ENCODE data around the gene SMCO4.
"Not testable (repeated sequence)": the region's sequence is repeated elsewhere in the genome, so short reads cannot be mapped to it uniquely, and the experiment has no call there.

The SMCO4 gene, protein sequence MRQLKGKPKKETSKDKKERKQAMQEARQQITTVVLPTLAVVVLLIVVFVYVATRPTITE

DNA sequence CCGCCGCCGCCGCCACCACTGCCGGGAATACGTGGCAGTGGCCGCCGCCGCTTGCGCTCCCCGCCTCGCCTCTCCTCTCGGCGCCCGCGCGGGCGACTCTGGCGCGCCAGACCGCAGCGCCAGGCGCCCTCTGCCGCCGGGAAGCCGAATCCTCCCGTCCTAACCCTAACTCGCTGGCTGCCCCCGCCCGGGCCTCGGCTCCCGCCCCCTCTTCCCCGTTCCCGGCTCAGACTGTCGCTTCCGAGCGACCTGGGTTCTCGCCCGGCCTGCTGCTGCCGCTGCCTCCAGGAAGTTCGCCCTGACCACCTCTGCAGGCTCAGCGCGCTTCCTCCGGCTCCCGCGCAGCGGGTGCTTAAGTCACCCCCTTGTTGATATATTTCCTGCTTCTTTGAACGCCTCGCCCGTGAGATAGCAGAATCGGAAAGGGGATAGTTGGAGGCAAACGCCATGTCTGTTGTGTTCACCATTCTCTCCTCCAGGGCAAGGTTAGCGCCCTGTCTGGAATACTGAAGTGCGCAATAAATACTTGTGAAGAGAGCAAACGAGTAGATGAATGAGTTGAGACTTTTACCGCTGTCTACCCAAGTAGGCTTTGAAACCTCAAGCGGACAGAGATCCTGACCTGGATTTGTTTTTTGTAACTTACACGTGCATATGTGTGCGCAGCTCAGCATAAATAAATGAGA lies at the start of gene SMCO4:
Gene SMCO4, minus strand, starts transcription at position 100 of the 686 bp plus-strand sequence. CDS start 64,202 bp downstream, outside the sequence.
- peak; percentile 82 for DNase-seq (ENCODE audit: low spot score)

DNA sequence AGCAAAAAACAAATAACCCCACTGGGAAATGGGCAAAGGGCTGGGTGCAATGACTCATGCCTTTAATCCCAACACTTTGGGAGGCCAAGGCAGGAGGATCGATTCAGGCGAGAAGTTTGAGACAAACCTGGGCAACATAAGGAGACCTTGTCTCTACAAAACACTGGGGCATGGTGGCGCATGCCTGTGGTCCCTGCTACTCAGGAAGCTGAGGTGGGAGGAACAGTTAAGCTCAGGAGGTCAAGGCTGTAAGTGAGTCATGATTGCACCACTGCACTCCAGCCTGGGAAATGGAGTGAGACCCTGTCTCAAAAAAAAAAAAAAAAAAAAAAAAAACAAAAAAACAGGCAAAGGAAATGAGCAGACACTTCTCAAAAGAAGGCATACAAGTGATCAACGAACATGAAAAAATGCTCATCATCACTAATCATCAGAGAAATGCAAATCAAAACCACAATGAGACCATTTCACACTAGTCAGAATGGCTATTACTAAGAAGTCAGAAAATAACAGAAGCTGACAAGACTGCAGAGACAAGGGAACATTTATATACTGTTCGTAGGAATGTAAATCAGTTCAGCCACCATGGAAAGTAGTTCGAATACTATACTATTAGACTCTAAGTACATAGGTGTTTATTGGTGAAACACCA lies 48.2 kb upstream of the SMCO4 start:
- no peak for DNase-seq (ENCODE audit: low spot score)

DNA sequence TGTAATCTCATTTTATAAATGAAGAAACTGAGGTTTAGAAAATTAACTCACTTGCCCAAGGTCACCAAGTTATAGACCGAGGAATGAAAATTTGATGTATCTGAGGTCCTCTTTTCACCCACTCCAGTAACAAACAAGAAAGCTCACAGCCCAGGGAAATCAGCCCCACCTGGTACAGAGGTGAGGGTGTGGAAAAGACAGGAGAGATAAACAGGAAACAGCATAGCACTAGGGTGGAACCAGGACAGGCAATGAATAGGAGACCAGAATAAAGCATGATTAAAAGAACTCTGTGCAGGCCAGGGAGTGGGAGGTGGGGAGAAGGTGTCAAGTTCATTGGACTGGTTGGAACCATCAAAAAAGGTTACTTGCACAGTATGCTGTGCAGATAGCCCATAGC lies 46.2 kb upstream of the SMCO4 start:
- no peak for DNase-seq (ENCODE audit: low spot score)

DNA sequence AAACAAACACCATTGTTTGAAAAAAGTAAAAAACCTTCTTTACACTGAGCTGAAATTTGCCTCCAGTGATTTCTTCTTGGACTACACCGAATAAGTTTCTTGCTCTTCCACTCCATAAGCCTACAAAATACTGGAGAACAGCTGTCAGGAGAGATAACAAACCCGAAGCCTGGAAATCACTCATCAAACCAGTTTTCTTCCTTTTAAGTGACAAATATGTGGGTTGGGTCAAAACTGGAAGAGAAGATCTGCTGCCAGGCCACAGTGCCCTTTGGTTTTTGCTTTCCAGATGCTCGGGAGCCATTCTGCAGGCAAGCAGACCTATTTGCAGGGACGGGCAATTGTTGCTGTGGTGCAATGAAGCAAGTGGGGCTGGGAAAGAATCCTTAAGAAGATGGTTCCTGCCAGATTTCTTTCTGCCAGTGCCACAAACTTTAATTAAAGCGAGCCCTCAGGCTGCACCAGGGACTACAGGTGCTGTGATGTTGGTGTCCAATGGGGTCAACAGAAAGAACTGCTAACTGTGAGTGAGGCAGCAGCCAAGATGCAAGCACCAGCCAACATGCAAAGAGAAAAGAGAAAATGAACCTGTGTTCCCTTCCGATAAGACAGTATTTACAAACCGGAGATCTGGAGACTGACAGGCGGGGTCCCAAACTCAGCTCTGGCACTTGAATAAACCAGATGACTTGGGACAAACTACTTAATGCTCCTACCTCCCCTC lies 44.8 kb upstream of the SMCO4 start:
- DNase-seq (ENCODE audit: low spot score): no peak

DNA sequence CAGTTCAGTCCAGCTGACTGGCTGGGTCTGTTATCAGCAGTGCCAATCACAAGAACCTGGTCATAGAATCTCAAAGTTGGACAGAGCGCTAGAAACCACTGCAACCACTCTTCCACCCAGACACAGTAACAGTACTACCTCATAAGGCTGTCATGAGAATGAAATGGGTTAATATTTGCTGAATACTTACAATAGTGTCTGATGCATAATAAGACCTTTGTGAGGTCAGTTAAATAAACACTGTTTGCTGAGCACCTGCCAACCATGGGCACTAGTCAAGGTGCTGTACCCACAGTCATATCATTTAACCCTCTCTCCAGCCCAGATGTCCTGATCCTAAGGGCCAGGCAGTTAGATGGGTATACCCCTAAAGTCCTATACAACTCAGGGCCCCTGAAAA lies 44.2 kb upstream of the SMCO4 start:
- not testable (repeated sequence) for DNase-seq (ENCODE audit: low spot score)

DNA sequence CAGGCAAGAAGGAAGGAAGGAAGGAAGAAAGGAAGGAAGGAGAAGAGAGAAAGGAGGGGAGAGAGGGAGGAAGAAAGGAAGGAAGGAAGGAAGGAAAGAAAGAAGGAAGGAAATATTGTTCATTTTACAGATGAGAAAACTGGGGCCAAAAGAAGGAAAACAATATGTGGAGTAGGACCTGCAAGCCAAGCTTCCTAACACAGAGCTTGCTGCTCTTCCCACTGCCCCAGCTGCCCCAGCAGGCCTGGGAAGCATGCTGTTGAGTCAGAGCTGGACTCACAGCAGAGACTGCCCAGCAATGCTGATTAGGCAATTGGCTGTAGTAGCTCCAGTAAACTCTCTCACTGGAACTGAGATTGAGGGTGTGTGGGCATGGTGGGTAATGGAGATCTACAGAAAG lies 42.6 kb upstream of the SMCO4 start:
- DNase-seq (ENCODE audit: low spot score): no peak

DNA sequence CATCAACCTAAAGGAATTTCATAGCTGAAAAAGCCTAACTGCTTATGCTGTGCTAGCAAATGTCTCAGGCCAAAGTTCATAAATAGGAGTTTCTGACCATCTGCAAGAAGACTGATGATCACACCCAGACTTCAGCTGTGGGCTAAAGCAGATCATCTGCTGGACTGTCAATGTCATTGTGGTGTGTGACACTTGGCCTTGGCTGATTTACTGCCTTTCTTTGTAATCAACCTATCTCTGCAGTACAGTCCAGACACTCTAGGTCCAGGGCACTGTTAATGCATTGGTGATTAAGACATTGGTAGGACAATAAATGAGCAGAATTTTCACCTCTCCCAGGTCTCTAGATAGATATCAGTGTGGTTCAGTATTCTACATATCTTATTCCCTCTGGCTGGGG lies 40.3 kb upstream of the SMCO4 start:
- no peak for DNase-seq (ENCODE audit: low spot score)

DNA sequence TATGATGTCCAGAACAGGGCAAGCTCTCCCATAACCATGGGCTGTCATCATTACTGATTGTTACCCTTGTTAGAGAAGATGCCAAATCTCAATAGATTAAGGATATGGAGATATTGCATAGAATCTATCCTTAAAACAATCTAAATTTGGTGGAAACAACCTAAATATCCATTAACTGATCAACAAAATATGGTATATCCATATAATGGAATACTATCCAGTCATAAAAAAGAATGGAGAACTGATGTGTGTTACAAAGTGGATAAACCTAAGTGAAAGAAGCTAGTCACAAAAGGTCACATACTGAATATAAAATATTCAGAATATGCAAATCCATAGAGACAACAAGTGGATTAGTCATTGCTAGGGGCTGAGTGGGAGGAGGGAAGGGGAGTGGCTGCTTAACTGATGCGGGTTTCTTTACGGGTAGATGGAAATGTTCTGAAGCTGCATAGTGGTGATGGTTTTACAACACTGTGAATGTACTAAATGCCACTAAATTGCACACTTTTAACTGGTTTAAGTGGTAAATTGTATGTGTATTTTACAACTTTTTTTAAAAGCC lies 36.1 kb upstream of the SMCO4 start:
- DNase-seq (ENCODE audit: low spot score): no peak

DNA sequence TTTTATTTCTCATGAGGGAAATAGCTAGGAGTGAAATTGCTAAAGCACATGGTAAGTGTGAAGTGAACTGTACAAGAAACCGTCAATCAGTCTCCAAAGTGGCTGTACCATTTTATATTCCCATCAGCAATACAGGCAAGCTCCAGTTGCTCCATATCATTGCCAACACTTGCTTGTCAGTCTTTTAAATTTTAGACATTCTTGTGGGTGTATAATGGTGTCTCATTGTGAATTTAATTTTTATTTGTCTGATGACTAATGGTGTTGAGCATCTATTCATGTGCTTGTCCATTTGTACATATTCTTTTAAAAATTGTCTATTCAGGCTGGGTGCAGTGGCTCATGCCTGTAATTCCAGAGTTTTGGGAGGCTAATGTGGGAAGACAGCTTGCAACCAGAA lies 34.1 kb upstream of the SMCO4 start:
- DNase-seq (ENCODE audit: low spot score): no peak

DNA sequence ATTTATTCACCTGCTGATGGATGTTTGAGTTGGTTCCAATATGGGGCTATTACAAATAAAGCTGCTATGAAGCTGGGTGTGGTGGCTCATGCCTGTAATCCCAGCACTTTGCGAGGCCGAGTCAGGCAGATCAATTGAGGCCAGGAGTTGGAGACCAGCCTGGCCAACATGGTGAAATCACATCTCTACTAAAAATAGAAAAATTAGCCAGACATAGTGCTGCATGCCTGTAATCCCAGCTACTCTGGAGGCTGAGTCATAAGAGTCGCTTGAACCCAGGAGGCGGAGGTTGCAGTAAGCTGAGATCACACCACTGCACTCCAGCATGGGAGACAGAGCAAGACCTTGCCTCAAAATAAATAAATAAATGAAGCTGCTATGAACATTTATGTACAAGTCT lies 33.7 kb upstream of the SMCO4 start:
- not testable (repeated sequence) for DNase-seq (ENCODE audit: low spot score)

DNA sequence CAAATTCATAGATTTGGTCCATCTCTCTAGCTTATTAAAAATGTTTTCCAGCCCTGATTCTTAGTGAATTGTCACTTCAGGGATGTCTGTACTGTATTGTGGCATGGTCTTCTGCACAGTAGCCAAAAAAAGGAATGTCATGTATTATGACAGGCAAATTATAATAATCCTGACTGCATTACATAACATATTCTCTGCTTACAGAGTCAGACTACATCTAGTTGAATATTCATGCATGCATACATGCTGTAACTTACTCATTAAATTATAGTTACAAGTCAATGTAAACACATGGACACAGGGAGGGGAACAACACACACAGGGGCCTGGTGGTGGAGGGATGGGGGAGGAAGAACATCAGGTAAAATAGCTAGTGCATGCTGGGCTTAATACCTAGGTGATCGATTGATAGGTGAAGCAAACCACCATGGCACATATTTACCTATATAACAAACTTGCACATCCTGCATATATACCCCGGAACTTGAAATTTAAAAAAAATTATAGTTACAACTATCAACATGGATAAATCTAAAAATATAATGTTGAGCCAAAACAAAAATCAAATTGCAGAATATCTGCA lies 31.5 kb upstream of the SMCO4 start:
- DNase-seq (ENCODE audit: low spot score): no peak

DNA sequence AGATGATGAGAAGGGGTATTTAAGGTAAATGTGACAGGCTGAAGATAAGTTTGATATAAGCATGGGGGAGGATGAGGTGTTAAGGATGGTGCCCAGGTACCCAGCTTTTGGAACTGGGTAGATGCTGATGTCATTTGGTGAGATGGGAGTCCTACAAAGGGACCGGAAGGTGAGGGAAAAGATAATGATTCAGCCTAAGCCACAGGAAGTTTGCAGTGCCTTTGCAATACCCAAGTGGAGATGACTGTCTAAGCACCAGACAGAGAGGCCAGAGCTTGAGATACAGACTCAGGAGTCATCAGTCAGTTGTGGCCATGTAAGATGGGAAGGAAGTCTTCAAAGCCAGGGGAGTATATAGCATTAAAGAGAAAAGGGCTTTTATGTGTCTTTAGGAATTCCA lies 30.0 kb upstream of the SMCO4 start:
- no peak for DNase-seq (ENCODE audit: low spot score)

DNA sequence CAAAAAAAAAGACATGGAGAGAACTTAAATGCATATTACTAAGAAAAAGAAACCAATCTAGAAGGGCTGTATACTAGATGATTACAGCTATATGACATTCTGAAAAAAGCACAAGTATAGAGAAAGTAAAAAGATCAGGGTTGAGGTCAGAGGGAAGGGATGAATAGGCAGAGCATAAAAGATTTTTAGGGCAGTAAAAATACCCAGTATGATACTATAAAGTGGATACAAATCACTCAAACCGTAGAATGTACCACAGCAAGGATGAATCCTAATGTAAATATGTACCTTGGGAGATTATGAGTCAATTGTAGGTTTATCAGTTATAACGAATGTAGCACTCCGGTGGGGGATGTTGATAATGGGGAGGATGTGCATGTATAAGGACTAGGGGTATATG lies 29.4 kb upstream of the SMCO4 start:
- DNase-seq (ENCODE audit: low spot score): no peak

DNA sequence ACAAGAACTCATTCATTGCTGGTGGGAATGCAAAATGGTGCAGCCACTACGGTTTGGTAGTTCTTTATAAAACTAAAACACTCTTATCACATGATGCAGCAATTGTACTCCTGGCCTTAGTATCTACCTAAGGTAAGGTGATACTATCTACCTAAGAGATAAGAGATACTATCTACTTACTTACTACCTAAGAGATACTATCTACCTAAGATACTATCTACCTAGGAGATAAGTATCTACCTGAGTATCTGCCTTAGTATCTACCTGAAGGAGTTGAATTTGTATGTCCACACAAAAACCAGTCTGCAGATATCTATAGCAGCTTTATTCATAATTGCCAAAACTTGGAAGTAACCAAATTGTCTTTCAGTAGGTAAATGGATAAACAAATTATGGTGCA lies 29.0 kb upstream of the SMCO4 start:
- DNase-seq (ENCODE audit: low spot score): no peak

DNA sequence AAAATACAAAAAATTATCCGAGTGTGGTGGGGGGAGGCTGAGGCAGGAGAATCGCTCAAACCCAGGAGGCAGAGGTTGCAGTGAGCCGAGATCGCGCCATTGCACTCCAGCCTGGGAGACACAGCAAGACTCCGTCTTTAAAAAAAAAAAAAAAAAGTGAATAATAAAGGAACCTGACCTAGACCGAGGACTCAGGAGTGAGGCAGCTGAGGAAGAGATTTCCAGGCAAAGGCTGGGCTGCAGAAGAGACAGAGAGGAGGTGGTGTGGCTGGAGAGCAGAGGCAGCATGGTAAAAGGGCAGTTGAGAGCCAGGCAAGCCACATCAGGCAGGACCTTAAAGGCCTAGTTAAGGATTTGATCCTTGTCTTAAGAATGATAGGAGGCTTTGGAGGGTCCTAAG lies 28.4 kb upstream of the SMCO4 start:
- DNase-seq (ENCODE audit: low spot score): no peak

DNA sequence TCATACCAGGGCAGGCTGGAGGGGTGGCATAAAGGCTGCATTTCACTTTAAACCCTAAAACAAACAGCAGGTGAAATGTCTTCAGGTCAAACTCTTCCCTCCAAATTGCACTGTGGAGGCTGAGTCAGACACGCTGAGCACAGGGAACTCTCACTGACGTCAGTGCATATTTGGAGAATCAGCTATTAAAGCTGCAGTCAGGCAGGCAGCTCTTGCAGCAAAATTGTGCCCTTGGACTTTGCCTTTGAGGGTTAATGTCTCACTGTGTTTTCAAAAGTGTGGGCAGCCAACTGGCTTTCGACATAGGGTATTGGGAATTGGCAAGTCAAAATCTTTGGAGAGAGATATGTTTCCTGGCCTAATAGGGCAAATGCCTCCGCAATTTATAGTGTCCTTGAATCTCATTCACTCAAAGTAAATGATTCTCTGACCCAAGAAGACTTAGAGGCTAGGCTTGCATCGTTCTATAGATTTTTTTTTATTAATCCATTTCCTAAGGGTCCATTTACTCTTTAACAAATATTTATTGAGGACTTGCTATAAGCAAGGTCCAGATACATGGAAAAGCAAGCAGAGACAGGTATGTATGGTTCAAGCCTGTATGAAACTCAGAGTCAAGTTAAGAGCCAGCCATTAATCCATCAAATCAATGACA lies 27.7 kb upstream of the SMCO4 start:
- no peak for DNase-seq (ENCODE audit: low spot score)

DNA sequence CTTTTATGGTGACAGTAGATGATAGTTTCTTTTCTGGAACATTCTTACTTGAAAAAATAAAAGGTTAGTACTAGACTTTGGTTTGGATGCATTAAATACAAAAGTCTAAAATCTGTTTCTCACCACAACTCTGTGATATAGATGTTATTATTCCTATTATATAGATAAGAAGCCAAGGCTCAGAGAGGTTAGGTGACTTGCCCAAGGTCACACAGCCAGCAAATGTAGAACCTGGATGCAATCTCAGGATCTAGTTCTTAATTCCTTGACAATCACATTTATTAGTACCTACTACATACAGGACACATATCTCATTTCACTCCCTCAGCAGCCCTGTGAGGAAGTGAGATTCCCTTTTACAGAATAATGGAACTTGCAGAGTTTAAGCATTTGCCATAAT lies 26.3 kb upstream of the SMCO4 start:
- no peak for DNase-seq (ENCODE audit: low spot score)

DNA sequence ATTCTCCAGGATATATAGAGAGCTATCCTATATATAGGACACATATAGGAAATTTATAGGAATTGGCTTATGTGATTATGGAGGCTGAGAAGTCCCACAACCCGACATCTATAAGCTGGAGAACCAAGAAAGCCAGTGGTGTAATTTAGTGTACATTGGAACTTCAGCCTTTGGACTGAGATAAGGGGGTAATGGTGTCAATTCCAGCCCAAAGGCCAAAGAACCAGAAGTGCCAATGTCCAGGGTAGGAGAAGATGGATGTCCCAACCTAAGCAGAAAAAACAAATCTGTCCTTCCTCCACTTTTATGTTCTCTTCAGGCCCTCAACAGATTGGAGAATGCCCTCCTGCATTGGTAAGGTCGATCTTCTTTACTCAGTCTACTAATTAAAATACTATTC lies 25.5 kb upstream of the SMCO4 start:
- DNase-seq (ENCODE audit: low spot score): no peak

DNA sequence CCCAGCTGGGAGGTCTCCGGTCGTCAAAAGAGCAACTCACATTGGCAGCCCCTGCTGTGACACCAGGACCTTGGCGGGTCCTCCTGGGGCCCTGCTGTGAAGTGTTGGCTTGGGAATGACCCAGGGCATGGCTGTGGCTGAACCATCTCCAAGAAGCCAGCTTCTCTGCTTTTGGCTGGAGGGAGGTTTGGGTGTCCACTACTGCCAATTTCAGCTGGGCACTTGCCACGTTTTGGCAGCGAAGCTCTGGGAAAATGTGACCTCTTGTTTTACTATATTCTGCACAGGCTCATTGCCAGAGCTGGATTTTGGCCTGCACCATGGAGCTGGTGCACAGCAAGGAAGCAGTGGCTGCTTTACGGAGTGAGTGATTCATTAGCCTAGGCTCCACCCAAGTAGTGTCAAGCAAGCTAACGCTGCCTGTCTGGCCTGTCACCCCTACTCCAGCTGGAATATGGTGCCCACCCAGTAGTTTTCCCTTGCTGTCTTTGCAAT lies 24.3 kb upstream of the SMCO4 start:
- DNase-seq (ENCODE audit: low spot score): peak; percentile 54

DNA sequence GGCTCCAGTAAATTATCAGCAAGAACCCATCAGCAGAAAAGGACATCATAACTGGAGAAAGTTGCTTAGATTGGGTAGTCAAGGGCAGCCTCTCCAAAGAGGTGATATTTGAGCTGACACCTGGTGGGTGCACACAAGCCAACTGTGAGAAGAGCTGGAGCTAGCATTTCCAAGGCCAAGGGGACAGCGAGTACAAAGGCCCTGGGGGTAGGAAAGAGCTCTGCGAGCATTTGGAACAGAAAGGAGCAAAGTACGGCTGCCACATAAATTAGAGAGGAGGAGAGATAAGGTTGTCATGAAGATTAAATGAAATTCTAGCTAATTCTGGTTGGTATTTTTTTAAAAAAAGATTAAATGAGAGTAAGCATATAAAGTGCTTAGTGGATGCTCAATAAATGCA lies 21.7 kb upstream of the SMCO4 start:
- DNase-seq (ENCODE audit: low spot score): no peak

DNA sequence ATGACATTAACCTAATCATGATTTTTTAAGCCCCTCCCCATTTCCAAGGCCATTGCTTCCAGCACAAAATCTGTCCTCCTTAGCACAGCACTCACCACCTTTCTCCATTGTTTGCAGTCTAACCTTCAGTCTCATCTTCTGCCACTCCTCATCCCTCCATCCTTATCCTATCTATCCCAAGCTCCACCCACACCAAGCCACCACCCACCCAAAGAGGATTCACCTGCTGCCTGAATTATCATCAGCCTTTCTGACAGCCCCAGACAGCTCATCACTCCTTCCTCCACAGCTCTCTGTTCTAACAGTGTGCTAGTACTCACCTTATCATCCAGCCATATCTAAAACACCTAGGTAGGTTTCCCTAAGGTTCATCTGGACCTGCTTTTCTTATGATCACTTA lies 20.7 kb upstream of the SMCO4 start:
- DNase-seq (ENCODE audit: low spot score): no peak

Data from Ammon's horn (tissue), 1 donor.